ENCODE results near the gene CD86. TPM values are rescaled to one million over a fixed set of nuclear protein-coding genes. Genes with fewer than 3 reads are reported as not detected.
"Not testable (repeated sequence)": the region's sequence is repeated elsewhere in the genome, so short reads cannot be mapped to it uniquely, and the experiment has no call there.

Gene CD86
- total RNA-seq, 1 experiment from 2014 or later = not detected

- DNase-seq (ENCODE audit: low read depth) = peak; percentile 9
Measured at GRCh38 chr3:122151480-122151879, 96.3 kb downstream of the CD86 start.

- DNase-seq (ENCODE audit: low read depth) = not testable (repeated sequence)
Measured at GRCh38 chr3:122164983-122165382, 109.8 kb downstream of the CD86 start.

GRCh38 chr3:122167630-122168029 lies 112.5 kb downstream of the CD86 start:
- no peak for DNase-seq (ENCODE audit: low read depth)

- no peak for DNase-seq (ENCODE audit: low read depth)
Measured at GRCh38 chr3:122168044-122168443, 112.9 kb downstream of the CD86 start.

- DNase-seq (ENCODE audit: low read depth) = peak; percentile 8
Measured at GRCh38 chr3:122169911-122170310, 114.7 kb downstream of the CD86 start.

Other genes with a start within 250 kb of the CD86 start
- 18.8 and 22.2 TPM in 2 replicates for gene IQCB1, start 220.3 kb upstream of the CD86 start, total RNA-seq (2014; rRNA removed; shearing (Covaris generic))
- 1.3 and 5.3 TPM in 2 replicates for gene EAF2, start 220.2 kb upstream of the CD86 start, total RNA-seq (2014; rRNA removed; shearing (Covaris generic))
- gene SLC15A2, start 161.0 kb upstream of the CD86 start, total RNA-seq (2014; rRNA removed; shearing (Covaris generic)) = 0.24 and 1.2 TPM in 2 replicates
- gene ILDR1, start 33.1 kb upstream of the CD86 start, total RNA-seq (2014; rRNA removed; shearing (Covaris generic)) = not detected in 2 replicates
- not detected in 2 replicates for gene CASR, start 128.3 kb downstream of the CD86 start, total RNA-seq (2014; rRNA removed; shearing (Covaris generic))